SK-N-SH treated with all-trans-retinoic acid at 6 μM for 48 hours (cell line): ENCODE results near the gene A2M.

Source experiments
- ARNTL ChIP-seq: fragments of 450-650 bp; formaldehyde crosslinking; IDR thresholded peaks from 2 replicates; pipeline ENCODE4 v1.5.0; 2020; ENCODE audit warnings: low read depth, mild to moderate bottlenecking, moderate library complexity, borderline replicate concordance
- CSDC2 ChIP-seq: fragments of 250-450 bp; sonication (Bioruptor Pico); IDR thresholded peaks from 2 replicates; pipeline ENCODE4 v1.5.0; 2020; ENCODE audit warnings: mild to moderate bottlenecking, moderate library complexity
- OSR1 ChIP-seq: fragments of 250-450 bp; sonication (Bioruptor Pico); IDR thresholded peaks from 2 replicates; pipeline ENCODE4 v1.8.0; 2022; ENCODE audit warnings: moderate library complexity, mild to moderate bottlenecking, inconsistent platforms
- TSHZ2 ChIP-seq: fragments of 250-450 bp; sonication (Bioruptor Pico); IDR thresholded peaks from 2 replicates; pipeline ENCODE4 v1.5.0; 2020; ENCODE audit warnings: mild to moderate bottlenecking, moderate library complexity
- TF ChIP-seq, protein P1 (sequence below): fragments of 250-450 bp; sonication (Bioruptor Pico); IDR thresholded peaks from 2 replicates; pipeline ENCODE4 v1.8.0; 2020; ENCODE audit warnings: mild to moderate bottlenecking, moderate library complexity, borderline replicate concordance

DNA sequence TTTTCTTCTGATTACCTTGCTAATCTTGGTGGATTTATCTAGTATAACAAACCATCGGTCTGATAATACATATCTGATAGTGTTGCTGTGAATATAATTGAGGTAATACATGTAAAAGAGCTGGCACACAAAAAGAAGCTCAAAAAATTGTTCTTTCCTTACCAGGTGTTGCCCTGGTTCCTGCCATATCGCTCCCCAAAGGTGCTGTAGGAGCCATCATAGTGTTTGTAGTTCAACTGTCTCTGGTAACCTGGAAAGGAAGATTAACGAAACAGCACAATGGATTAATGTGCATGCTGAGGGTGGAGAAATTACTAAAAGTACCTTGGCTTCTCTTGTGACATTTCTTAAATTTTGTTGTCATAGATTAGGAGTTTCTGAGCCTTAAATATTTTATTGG, 36.6 kb downstream of the A2M start:
- TF ChIP-seq, protein P1, sequence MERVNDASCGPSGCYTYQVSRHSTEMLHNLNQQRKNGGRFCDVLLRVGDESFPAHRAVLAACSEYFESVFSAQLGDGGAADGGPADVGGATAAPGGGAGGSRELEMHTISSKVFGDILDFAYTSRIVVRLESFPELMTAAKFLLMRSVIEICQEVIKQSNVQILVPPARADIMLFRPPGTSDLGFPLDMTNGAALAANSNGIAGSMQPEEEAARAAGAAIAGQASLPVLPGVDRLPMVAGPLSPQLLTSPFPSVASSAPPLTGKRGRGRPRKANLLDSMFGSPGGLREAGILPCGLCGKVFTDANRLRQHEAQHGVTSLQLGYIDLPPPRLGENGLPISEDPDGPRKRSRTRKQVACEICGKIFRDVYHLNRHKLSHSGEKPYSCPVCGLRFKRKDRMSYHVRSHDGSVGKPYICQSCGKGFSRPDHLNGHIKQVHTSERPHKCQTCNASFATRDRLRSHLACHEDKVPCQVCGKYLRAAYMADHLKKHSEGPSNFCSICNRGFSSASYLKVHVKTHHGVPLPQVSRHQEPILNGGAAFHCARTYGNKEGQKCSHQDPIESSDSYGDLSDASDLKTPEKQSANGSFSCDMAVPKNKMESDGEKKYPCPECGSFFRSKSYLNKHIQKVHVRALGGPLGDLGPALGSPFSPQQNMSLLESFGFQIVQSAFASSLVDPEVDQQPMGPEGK (CRISPR knock-in tag) = no peak
- TF ChIP-seq TSHZ2 (CRISPR knock-in tag) (no peak), CSDC2 (CRISPR knock-in tag) (no peak), OSR1 (CRISPR knock-in tag) (no peak), ARNTL (CRISPR knock-in tag) (no peak)
